Subcutaneous adipose tissue (tissue), 4 donors: Measurements from ENCODE around the gene NFIB. TPM values are rescaled to one million over a fixed set of nuclear protein-coding genes. Genes with fewer than 3 reads are reported as not detected.

ENCODE experiments used
- total RNA-seq, 4 donors: library from RNA; depleted of rRNA; stranded (reverse); fragments of >200 nt; gene quantifications; one replicate each; pipeline ENCODE4 v1.1.0, GENCODE V29; 2016
- TF ChIP-seq, protein P1 (sequence below): fragments of 450-650 bp; IDR thresholded peaks from one replicate; pipeline ENCODE4 v1.5.1; 2016; ENCODE audit warnings: low read depth, mild to moderate bottlenecking, control low read depth, antibody characterized with exemption, moderate library complexity

NFIB gene
- total RNA-seq, 4 donors from 2014 or later: 79.2 to 215 (median 126) TPM

DNA sequence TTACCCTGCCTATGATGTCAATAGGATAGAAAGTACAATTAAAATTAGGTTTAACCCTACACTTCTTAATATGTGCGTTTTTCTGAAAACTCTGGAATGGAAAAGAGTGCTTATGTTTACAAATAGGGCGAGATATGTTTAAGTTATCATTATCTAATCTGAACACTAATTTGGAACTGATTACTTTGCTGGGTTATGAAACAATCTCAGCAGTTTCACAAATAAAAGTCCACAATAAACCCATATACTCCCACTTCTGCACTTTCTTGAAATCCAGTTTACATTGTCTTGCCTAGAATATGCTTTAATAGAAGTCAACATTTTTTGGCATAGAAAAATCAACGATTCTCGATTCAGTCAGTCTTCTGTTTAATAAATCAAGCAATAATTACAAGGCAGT is 236.3 kb downstream of the NFIB start:
- TF ChIP-seq, protein P1, sequence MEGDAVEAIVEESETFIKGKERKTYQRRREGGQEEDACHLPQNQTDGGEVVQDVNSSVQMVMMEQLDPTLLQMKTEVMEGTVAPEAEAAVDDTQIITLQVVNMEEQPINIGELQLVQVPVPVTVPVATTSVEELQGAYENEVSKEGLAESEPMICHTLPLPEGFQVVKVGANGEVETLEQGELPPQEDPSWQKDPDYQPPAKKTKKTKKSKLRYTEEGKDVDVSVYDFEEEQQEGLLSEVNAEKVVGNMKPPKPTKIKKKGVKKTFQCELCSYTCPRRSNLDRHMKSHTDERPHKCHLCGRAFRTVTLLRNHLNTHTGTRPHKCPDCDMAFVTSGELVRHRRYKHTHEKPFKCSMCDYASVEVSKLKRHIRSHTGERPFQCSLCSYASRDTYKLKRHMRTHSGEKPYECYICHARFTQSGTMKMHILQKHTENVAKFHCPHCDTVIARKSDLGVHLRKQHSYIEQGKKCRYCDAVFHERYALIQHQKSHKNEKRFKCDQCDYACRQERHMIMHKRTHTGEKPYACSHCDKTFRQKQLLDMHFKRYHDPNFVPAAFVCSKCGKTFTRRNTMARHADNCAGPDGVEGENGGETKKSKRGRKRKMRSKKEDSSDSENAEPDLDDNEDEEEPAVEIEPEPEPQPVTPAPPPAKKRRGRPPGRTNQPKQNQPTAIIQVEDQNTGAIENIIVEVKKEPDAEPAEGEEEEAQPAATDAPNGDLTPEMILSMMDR: no peak

DNA sequence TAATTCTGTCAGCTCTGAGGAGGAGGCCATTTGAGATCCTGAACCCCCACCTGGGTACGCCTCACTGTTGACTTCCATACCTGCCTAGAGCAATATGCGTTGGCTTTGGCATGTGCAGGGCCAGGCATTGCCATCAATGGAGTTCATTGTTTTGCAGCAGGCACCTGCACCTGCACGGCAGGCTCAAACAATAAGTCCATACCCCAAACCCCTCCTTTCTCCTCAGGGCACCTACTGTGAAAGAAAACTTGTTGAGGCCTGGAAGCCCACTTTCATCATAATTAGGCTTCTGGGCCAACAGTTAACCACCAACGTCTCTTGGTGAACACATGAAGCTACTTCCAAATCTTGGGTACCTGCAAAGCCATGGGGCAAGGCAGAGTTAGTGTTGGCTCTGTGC is 238.7 kb downstream of the NFIB start:
- TF ChIP-seq, protein P1: no peak

DNA sequence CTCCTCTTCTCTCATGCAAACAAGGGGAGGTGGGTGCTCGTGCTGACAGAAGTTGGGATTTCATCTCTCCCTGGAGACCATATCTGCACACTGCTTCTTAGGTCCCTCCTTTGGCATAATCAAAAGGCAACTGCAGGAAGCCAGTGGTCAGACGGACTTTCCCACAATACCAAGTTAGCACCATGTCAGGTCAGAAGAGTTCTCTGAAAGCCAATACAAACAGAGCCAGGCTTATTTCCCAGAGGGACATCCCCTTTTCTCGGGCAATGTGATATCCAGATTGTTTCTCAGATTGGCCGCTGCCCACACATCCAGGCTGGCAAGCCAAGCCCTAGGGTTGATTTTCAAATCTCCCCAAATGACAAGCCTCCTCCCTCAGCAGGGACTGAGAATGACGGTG is 241.1 kb downstream of the NFIB start:
- TF ChIP-seq, protein P1: no peak

DNA sequence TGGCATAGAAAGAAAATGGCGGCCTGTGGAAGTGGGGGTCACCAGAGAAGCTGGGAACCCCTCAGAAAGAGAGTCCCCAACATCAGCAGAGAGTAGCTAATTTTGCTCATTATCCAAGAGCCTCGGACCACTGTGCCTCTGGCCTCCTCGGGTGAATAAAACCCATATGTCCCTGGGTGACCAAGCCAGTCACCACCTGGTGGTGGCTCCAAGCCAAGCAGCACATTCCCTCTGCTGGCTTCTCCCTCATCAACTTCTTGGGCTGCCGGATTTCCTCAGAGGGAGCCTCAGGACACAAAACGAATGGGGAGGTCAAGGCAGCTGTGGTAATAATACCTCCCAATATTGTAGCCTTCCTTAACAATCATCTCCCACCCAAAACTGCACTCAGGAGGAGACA is 242.5 kb downstream of the NFIB start:
- TF ChIP-seq, protein P1: no peak

DNA sequence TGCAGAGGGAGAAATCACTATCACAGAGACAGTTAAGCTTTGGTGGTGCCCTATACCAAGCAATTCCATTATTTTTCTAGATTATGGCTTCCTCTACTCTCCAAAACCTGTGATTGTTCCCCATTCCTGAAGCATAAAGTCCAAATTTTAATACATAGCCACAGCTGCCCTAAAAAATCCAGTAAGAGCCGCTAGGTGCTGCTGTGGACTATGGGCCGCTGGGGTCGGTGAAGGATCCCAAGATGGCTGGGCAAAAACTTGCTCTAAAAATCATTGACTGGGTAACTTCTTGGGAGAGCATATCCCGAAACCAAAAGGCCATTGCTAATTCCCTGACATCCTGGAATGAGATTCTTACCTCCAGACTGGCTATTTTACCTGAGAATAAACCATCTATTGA is 245.3 kb downstream of the NFIB start:
- TF ChIP-seq, protein P1: no peak

DNA sequence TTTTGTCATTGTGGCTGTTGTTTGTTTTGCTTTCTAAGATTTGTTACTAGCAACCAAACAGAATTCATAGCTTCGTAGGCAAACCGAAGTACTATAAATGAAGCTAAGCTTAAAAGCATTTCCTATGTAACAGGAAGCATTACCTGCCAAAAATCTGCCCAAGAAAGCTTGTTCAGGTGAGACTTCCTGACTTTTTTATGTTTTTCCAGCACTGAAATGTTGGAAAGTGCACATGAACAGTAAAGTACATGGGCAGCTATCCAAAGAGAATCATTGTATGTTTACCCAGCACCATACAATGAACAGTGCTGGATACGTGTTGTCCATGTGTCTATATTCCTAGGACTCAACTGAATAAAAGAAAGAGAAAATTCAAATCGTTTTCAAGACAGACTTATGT is 247.1 kb downstream of the NFIB start:
- TF ChIP-seq, protein P1: no peak

DNA sequence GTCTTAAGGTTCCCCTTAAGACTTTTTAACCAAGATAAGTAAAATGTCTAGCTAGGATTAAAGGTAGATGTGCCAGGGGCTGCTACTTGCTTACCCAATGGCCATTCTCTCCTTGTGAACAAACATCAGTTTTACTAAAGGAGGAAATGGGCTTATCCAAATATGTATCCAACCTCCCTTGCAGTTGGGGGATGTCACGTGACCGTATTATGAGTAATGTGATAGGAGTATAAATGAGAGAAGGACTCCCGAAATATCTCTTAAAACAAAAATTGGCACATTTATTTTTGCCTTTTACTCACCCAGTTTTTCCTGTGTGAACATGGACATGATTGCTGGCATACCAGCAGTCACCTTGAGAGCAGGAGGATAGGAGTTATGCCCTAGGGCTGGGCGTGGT is 247.9 kb downstream of the NFIB start:
- TF ChIP-seq, protein P1: no peak

DNA sequence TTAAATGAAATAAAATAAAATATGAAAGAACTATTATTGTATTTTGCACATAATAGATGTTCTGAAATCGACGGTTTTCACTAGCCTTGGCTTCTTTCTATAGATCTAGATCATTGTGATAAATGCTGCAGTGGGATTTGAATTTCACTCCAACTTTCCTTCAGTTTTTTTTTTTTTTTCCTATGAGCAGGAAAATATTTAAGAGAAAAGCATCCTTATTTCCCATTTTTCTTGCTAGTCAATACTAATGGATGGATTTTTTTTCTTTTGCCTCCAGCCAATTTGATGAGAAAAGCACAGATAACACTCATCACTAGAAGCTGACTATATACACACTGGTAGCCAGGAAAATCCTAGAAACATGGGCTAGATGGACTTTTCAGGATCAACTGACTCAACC is 249.0 kb downstream of the NFIB start:
- TF ChIP-seq, protein P1: no peak
